Measurements from ENCODE around the gene P4HTM. TPM values are rescaled to one million over a fixed set of nuclear protein-coding genes. Genes with fewer than 3 reads are reported as not detected.

The P4HTM gene
- total and polyA plus RNA-seq, 2 of the 4 experiments (the other 2 are of a cell fraction) = 10.4 to 26.1 TPM

- no peak overlapping the region for H3K23ac ChIP-seq (ENCODE audit: low read depth, low read length)
- no peak overlapping the region for H2BK20ac ChIP-seq (ENCODE audit: low read depth, low read length)
- no peak overlapping the region for H3K14ac ChIP-seq (replicated peaks; ENCODE audit: low read depth, low read length)
- H3K27ac ChIP-seq (ENCODE audit: insufficient read depth, low read length) = no peak overlapping the region
- H3K9me3 ChIP-seq (ENCODE audit: control insufficient read depth, insufficient read depth, low read length) = no peaks in the 10 kb centered on the region
- H2AK9ac ChIP-seq (replicated peaks; ENCODE audit: low read depth, low read length, poor library complexity) = no peak overlapping the region
- H3K56ac ChIP-seq (ENCODE audit: extremely low read depth, insufficient read depth, low read length) = no peak overlapping the region
- no peak overlapping the region for H2AFZ ChIP-seq (replicated peaks; ENCODE audit: low read length, poor library complexity)
- no CpG with 5 or more reads among the region's 3 CpGs for WGBS, 2 experiments (ENCODE audit: extremely low coverage in 2 of 2, insufficient read length in 1 of 2)
- ChIA-PET CTCF (interaction anchor here (0.6 kb wide), 1 partner anchor 483 kb away, joined by 3 read pairs; no protein-coding TSS in a partner anchor), POLR2A (ENCODE audit: unreplicated experiment) (interaction anchor here (1.1 to 2.5 kb wide), 3 partner anchors 8 to 35 kb away, joined by 4 to 13 read pairs (median 6); partner anchors contain the start of genes DALRD3 and NDUFAF3)
- in situ Hi-C loops (cut with MboI; ENCODE audit: low sequenced_read_pairs) = no loop called here
- H3K36me3 ChIP-seq (ENCODE audit: control insufficient read depth, insufficient read depth, low read length) = peaks cover 31% of the 10 kb centered on the region
- DNase-seq = no peak
- intact Hi-C loops (cut with micrococcal nuclease) = no loop called here
- peaks cover 51% of the 10 kb centered on the region for H4K20me1 ChIP-seq (ENCODE audit: insufficient read depth, low read length)
- no peak overlapping the region for H4K91ac ChIP-seq (ENCODE audit: insufficient read depth, low read depth, low read length)
- dilution Hi-C loops (cut with HindIII; ENCODE audit: low sequenced_read_pairs, unreplicated experiment) = no loop called here
- H2AK5ac ChIP-seq (ENCODE audit: low read depth, low read length) = no peak overlapping the region
- no peak overlapping the region for H2BK15ac ChIP-seq (ENCODE audit: low read depth, low read length)
- H3K4me3 ChIP-seq (ENCODE audit: insufficient read depth, low read depth, low read length) = no peak overlapping the region
- no peak overlapping the region for H3K4ac ChIP-seq (ENCODE audit: low read depth, low read length)
- TF ChIP-seq CHD1 (IDR thresholded peaks at IDR 0.05; ENCODE audit: low read depth, low read length) (no peak), CEBPB (IDR thresholded peaks at IDR 0.05; ENCODE audit: low read depth, low read length) (no peak), MXI1 (IDR thresholded peaks at IDR 0.05; ENCODE audit: borderline replicate concordance, low read depth, low read length) (no peak), POLR2A (IDR thresholded peaks at IDR 0.05; ENCODE audit: low read depth, low read length) (no peak), MAFK (IDR thresholded peaks at IDR 0.05; ENCODE audit: low read depth, low read length) (no peak), BHLHE40 (IDR thresholded peaks at IDR 0.05; ENCODE audit: low read depth, low read length) (no peak), CTCF (conservative IDR thresholded peaks at IDR 0.05; ENCODE audit: low read depth, low read length) (no peak), RFX5 (IDR thresholded peaks at IDR 0.05; ENCODE audit: low read depth, low read length) (no peak), MAZ (IDR thresholded peaks at IDR 0.05; ENCODE audit: borderline replicate concordance, low read depth, low read length) (no peak), ELK1 (IDR thresholded peaks at IDR 0.05; ENCODE audit: borderline replicate concordance, low read depth, low read length) (no peak), FOS (IDR thresholded peaks at IDR 0.05; ENCODE audit: low read depth, low read length) (no peak), NFE2L2 (IDR thresholded peaks at IDR 0.05; ENCODE audit: low read depth, low read length) (no peak), USF2 (IDR thresholded peaks at IDR 0.05; ENCODE audit: low read depth, low read length) (no peak), RAD21 (IDR thresholded peaks at IDR 0.05; ENCODE audit: low read length) (no peak), SMC3 (IDR thresholded peaks at IDR 0.05; ENCODE audit: low read depth, low read length) (no peak), RCOR1 (IDR thresholded peaks at IDR 0.05; ENCODE audit: insufficient replicate concordance, low read length) (no peak)
- no peak for ATAC-seq (ENCODE audit: low read depth)
- no peaks in the 10 kb centered on the region for H3K27me3 ChIP-seq (ENCODE audit: control insufficient read depth, insufficient read depth, low read length)
- no TSS peak for BruUV-seq (replicated peaks)
- H4K5ac ChIP-seq (ENCODE audit: low read depth, low read length) = no peak overlapping the region
- H2BK120ac ChIP-seq (ENCODE audit: low read depth, low read length) = no peak overlapping the region
- peaks cover 26% of the 10 kb centered on the region for H3K9me1 ChIP-seq (ENCODE audit: insufficient read depth, low read length)
- H3K4me1 ChIP-seq (ENCODE audit: control insufficient read depth, insufficient read depth, low read length) = peaks cover 13% of the 10 kb centered on the region
- H2BK5ac ChIP-seq (ENCODE audit: low read depth, low read length, poor library complexity, severe bottlenecking) = no peak overlapping the region
- no peak overlapping the region for H4K8ac ChIP-seq (ENCODE audit: low read depth in 2 of 2, low read length in 2 of 2)
- H3K4me2 ChIP-seq (ENCODE audit: low read depth, low read length) = no peak overlapping the region
- peaks cover 5 to 72% of the 10 kb centered on the region in 2 experiments; a peak in 2 of 4 replicates for H3K79me1 ChIP-seq (ENCODE audit: low read depth in 1 of 2, low read length in 2 of 2)
- H3K9ac ChIP-seq (ENCODE audit: low read depth, low read length) = no peak overlapping the region
- no peak overlapping the region for H3K18ac ChIP-seq (ENCODE audit: low read depth, low read length)
These were observed 19.4 kb downstream of the P4HTM start for GRCh38 chr3:49009396-49009795.

Data from IMR-90 (cell line).